IMR-90 (cell line): Measurements from ENCODE around the gene TSHZ1.

ENCODE experiments used
- BHLHE40 ChIP-seq: fragments of 150-350 bp; IDR thresholded peaks from 2 replicates; pipeline ENCODE4 v1.6.1; 2016; ENCODE audit warnings: mild to moderate bottlenecking, low read depth, low read length
- CEBPB ChIP-seq: IDR thresholded peaks from 2 replicates; pipeline ENCODE4 v1.6.1; 2012; ENCODE audit warnings: low read depth, low read length, improper control_type of control experiment
- MAFK ChIP-seq: IDR thresholded peaks from 2 replicates; pipeline ENCODE4 v1.6.1; 2012; ENCODE audit warnings: low read depth, low read length, improper control_type of control experiment
- MAZ ChIP-seq: IDR thresholded peaks from 2 replicates; pipeline ENCODE4 v1.6.1; 2012; ENCODE audit warnings: low read depth, mild to moderate bottlenecking, low read length, improper control_type of control experiment, moderate library complexity, borderline replicate concordance
- NFE2L2 ChIP-seq: fragments of 150-350 bp; IDR thresholded peaks from 2 replicates; pipeline ENCODE4 v1.6.1; 2016; ENCODE audit warnings: low read depth, mild to moderate bottlenecking, low read length
- POLR2A ChIP-seq: IDR thresholded peaks from 2 replicates; pipeline ENCODE4 v1.6.1; 2012; ENCODE audit warnings: mild to moderate bottlenecking, low read depth, low read length
- RFX5 ChIP-seq: IDR thresholded peaks from 2 replicates; pipeline ENCODE4 v1.8.0; 2012; ENCODE audit warnings: low read depth, mild to moderate bottlenecking, low read length, moderate library complexity
- SMC3 ChIP-seq: fragments of 150-350 bp; IDR thresholded peaks from 2 replicates; pipeline ENCODE4 v1.6.1; 2016; ENCODE audit warnings: low read depth, mild to moderate bottlenecking, antibody characterized with exemption, low read length, moderate library complexity
- TF ChIP-seq, protein P1 (sequence below): conservative IDR thresholded peaks from 2 replicates; pipeline ENCODE4 v1.5.1; 2012; ENCODE audit warnings: mild to moderate bottlenecking, low read depth, low read length, improper control_type of control experiment
- TF ChIP-seq, protein P2 (sequence below): fragments of 150-350 bp; IDR thresholded peaks from 2 replicates; pipeline ENCODE4 v1.6.1; 2017; ENCODE audit warnings: mild to moderate bottlenecking, antibody characterized with exemption, low read length, low read depth

GRCh38 chr18:75314117-75314516 is 103.5 kb downstream of the TSHZ1 start:
- TF ChIP-seq, protein P1, sequence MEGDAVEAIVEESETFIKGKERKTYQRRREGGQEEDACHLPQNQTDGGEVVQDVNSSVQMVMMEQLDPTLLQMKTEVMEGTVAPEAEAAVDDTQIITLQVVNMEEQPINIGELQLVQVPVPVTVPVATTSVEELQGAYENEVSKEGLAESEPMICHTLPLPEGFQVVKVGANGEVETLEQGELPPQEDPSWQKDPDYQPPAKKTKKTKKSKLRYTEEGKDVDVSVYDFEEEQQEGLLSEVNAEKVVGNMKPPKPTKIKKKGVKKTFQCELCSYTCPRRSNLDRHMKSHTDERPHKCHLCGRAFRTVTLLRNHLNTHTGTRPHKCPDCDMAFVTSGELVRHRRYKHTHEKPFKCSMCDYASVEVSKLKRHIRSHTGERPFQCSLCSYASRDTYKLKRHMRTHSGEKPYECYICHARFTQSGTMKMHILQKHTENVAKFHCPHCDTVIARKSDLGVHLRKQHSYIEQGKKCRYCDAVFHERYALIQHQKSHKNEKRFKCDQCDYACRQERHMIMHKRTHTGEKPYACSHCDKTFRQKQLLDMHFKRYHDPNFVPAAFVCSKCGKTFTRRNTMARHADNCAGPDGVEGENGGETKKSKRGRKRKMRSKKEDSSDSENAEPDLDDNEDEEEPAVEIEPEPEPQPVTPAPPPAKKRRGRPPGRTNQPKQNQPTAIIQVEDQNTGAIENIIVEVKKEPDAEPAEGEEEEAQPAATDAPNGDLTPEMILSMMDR: 0 out of 2 replicates have a peak, but pooled peaks have one; percentile 11
- TF ChIP-seq POLR2A (no peak), NFE2L2 (no peak), SMC3 (no peak), CEBPB (no peak), BHLHE40 (no peak), MAZ (no peak), MAFK (no peak), RFX5 (no peak)
- TF ChIP-seq, protein P2, sequence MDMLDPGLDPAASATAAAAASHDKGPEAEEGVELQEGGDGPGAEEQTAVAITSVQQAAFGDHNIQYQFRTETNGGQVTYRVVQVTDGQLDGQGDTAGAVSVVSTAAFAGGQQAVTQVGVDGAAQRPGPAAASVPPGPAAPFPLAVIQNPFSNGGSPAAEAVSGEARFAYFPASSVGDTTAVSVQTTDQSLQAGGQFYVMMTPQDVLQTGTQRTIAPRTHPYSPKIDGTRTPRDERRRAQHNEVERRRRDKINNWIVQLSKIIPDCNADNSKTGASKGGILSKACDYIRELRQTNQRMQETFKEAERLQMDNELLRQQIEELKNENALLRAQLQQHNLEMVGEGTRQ: no peak
